Astrocyte (in vitro differentiated cells and primary cell): Measurements from ENCODE around the gene TXLNG.

ENCODE experiments used
- EZH2 ChIP-seq: IDR thresholded peaks from 2 replicates; pipeline ENCODE4 v1.6.1; 2012; ENCODE audit warnings: mild to moderate bottlenecking, low read length, inconsistent platforms; ENCODE audit not compliant: insufficient read depth
- TF ChIP-seq, protein P1 (sequence below): IDR thresholded peaks from 2 replicates; pipeline ENCODE4 v1.5.1; 2011; ENCODE audit warnings: low read depth, mild to moderate bottlenecking, inconsistent platforms, low read length, moderate library complexity; ENCODE audit not compliant: insufficient read depth

DNA sequence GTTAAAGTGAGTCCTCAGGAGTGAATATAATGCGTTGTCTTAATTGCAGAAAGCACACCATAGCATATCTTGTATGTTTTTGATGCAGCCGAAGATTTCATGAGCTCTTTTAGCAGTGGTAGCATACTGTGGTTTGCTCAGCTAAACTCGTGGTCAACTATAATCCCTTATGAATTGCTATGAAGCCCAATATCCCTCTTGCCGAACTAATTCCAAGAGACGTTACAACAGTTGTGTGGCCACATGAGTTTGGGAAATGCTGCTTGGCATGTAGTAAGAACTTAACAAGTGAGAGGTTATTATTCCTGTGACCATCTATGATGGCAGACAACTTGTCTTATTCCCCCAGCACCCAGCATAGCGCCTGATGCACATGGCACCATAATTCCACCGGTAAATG is 36.1 kb upstream of the TXLNG start:
- TF ChIP-seq, protein P1, sequence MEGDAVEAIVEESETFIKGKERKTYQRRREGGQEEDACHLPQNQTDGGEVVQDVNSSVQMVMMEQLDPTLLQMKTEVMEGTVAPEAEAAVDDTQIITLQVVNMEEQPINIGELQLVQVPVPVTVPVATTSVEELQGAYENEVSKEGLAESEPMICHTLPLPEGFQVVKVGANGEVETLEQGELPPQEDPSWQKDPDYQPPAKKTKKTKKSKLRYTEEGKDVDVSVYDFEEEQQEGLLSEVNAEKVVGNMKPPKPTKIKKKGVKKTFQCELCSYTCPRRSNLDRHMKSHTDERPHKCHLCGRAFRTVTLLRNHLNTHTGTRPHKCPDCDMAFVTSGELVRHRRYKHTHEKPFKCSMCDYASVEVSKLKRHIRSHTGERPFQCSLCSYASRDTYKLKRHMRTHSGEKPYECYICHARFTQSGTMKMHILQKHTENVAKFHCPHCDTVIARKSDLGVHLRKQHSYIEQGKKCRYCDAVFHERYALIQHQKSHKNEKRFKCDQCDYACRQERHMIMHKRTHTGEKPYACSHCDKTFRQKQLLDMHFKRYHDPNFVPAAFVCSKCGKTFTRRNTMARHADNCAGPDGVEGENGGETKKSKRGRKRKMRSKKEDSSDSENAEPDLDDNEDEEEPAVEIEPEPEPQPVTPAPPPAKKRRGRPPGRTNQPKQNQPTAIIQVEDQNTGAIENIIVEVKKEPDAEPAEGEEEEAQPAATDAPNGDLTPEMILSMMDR, result no peak
- TF ChIP-seq EZH2, result no peak
